Measurements from ENCODE around the gene IGFBP3. TPM values are rescaled to one million over a fixed set of nuclear protein-coding genes. Genes with fewer than 3 reads are reported as not detected.

IGFBP3 gene
- total and polyA plus RNA-seq, 2 of the 13 experiments (the other 11 are each of a cell fraction or from before 2014, with no cell fraction given): 57.5 TPM; not detected in 1

GRCh38 chr7:45893996-45894664, 26.9 kb downstream of the IGFBP3 start (continued):
- TF ChIP-seq ZNF280B (CRISPR knock-in tag; IDR thresholded peaks at IDR 0.05; ENCODE audit: borderline replicate concordance): no peak; the same call in 1 of the 2 replicates
- peak; percentile 40; the same call in 1 of the 2 replicates for TF ChIP-seq ZNF788 (CRISPR knock-in tag; IDR thresholded peaks at IDR 0.05; ENCODE audit: borderline replicate concordance)
- TF ChIP-seq FUBP1 (CRISPR knock-in tag; IDR thresholded peaks at IDR 0.05; ENCODE audit: borderline replicate concordance): 0 out of 2 replicates have a peak, but pooled peaks have one; percentile 44
- no peak for TF ChIP-seq ZNF549 (CRISPR knock-in tag; IDR thresholded peaks at IDR 0.05)
- TF ChIP-seq NR1H2 (CRISPR knock-in tag; IDR thresholded peaks at IDR 0.05; ENCODE audit: borderline replicate concordance, low read depth): no peak
- TF ChIP-seq MAFK (conservative IDR thresholded peaks at IDR 0.05 in 1 of 2, IDR thresholded peaks at IDR 0.05 in 1 of 2; ENCODE audit: low read length in 2 of 2): no peak
- TF ChIP-seq HMG20B (CRISPR knock-in tag; conservative IDR thresholded peaks at IDR 0.05): no peak
- TF ChIP-seq FOXP1 (IDR thresholded peaks at IDR 0.05): no peak
- no peak for TF ChIP-seq FOXP1 (CRISPR knock-in tag; IDR thresholded peaks at IDR 0.05)
- no peak; the same call in 1 of the 2 replicates for TF ChIP-seq GMEB2 (CRISPR knock-in tag; IDR thresholded peaks at IDR 0.05; ENCODE audit: low read depth)
- 0 out of 4 replicates have a peak, but pooled peaks have one; percentile 14 to 54 for TF ChIP-seq KLF16 (CRISPR knock-in tag; IDR thresholded peaks at IDR 0.05)
- TF ChIP-seq ZEB1 (IDR thresholded peaks at IDR 0.05; ENCODE audit: insufficient replicate concordance, low read depth): no peak
- TF ChIP-seq ATRX (CRISPR knock-in tag; IDR thresholded peaks at IDR 0.05; ENCODE audit: borderline replicate concordance): no peak
- no peak for TF ChIP-seq ZNF30 (CRISPR knock-in tag; IDR thresholded peaks at IDR 0.05)
- TF ChIP-seq ZNF660 (CRISPR knock-in tag; IDR thresholded peaks at IDR 0.05; ENCODE audit: borderline replicate concordance, low read depth): no peak
- TF ChIP-seq ZNF383 (CRISPR knock-in tag; IDR thresholded peaks at IDR 0.05; ENCODE audit: borderline replicate concordance): no peak
- TF ChIP-seq ZNF253 (CRISPR knock-in tag; IDR thresholded peaks at IDR 0.05; ENCODE audit: borderline replicate concordance): peak; percentile 86; the same call in 1 of the 2 replicates
- TF ChIP-seq NFE2L1 (CRISPR knock-in tag; IDR thresholded peaks at IDR 0.05; ENCODE audit: borderline replicate concordance): no peak
- TF ChIP-seq PRPF4 (IDR thresholded peaks at IDR 0.05; ENCODE audit: low read depth, low read length, poor library complexity, severe bottlenecking): no peak
- TF ChIP-seq ISX (CRISPR knock-in tag; conservative IDR thresholded peaks at IDR 0.05): no peak
- peak; percentile 79 for TF ChIP-seq UBTF (CRISPR knock-in tag; IDR thresholded peaks at IDR 0.05)
- TF ChIP-seq EED (CRISPR knock-in tag; IDR thresholded peaks at IDR 0.05): no peak; the same call in 1 of the 2 replicates

Measured in HepG2 (cell line).